K562 (cell line): ENCODE data around the gene PTGR1. TPM values are rescaled to one million over a fixed set of nuclear protein-coding genes. Genes with fewer than 3 reads are reported as not detected.

ENCODE experiments used
- CHD1 ChIP-seq: fragments of 200-600 bp; sonication (generic); IDR thresholded peaks from one replicate; pipeline ENCODE4 v1.6.1; 2012; ENCODE audit warnings: mild to moderate bottlenecking, moderate library complexity, low read length, inconsistent platforms
- CSDE1 ChIP-seq, 2 experiments: fragments of 450-650 bp; IDR thresholded peaks; 2 replicates each; pipeline ENCODE4 v1.6.1; 2016; ENCODE audit warnings: mild to moderate bottlenecking in 1 of 2
- FOXA1 ChIP-seq: fragments of 450-650 bp; IDR thresholded peaks from 2 replicates; pipeline ENCODE4 v1.6.1; 2016; ENCODE audit warnings: mild to moderate bottlenecking, borderline replicate concordance
- GABPB1 ChIP-seq: sonication (generic); formaldehyde crosslinking; IDR thresholded peaks from 2 replicates; pipeline ENCODE4 v1.8.0; 2022; ENCODE audit warnings: mild to moderate bottlenecking, missing genetic modification reagents
- GTF2F1 ChIP-seq: IDR thresholded peaks from 2 replicates; pipeline ENCODE4 v1.6.1; 2011; ENCODE audit warnings: low read depth, low read length, improper control_type of control experiment
- HMGN3 ChIP-seq: IDR thresholded peaks from 2 replicates; pipeline ENCODE4 v1.6.1; 2011; ENCODE audit warnings: borderline replicate concordance, low read depth, mild to moderate bottlenecking, mixed read lengths, low read length; ENCODE audit not compliant: insufficient read length; ENCODE audit errors: extremely low read depth
- MCM5 ChIP-seq: fragments of 450-650 bp; IDR thresholded peaks from 2 replicates; pipeline ENCODE4 v1.6.1; 2016; ENCODE audit warnings: low read depth
- MTA3 ChIP-seq: fragments of 450-650 bp; formaldehyde crosslinking; IDR thresholded peaks from 2 replicates; pipeline ENCODE4 v1.6.1; 2017; ENCODE audit warnings: mild to moderate bottlenecking, borderline replicate concordance
- MTF1 ChIP-seq: fragments of 250-450 bp; sonication (Bioruptor Pico); IDR thresholded peaks from 2 replicates; pipeline ENCODE4 v1.9.0; 2021; ENCODE audit warnings: moderate library complexity, mild to moderate bottlenecking, inconsistent platforms, borderline replicate concordance
- NFIX ChIP-seq: fragments of 250-450 bp; sonication (Bioruptor Pico); IDR thresholded peaks from 2 replicates; pipeline ENCODE4 v1.4.0; 2020; ENCODE audit warnings: low read depth, mild to moderate bottlenecking, moderate library complexity
- PHF21A ChIP-seq: fragments of 450-650 bp; IDR thresholded peaks from 2 replicates; pipeline ENCODE4 v1.6.1; 2017; ENCODE audit warnings: low read depth, borderline replicate concordance
- PRMT5 ChIP-seq: sonication (generic); formaldehyde crosslinking; IDR thresholded peaks from 2 replicates; pipeline ENCODE4 v1.5.0; 2020; ENCODE audit warnings: missing genetic modification reagents
- PURB ChIP-seq: sonication (generic); formaldehyde crosslinking; IDR thresholded peaks from 2 replicates; pipeline ENCODE4 v1.9.0; 2021; ENCODE audit warnings: low read depth, mild to moderate bottlenecking, missing genetic modification reagents
- RFX1 ChIP-seq: fragments of 450-650 bp; IDR thresholded peaks from 2 replicates; pipeline ENCODE4 v1.6.1; 2016; ENCODE audit warnings: mild to moderate bottlenecking, moderate library complexity
- ZBTB7A ChIP-seq: IDR thresholded peaks from 2 replicates; pipeline ENCODE4 v1.6.1; 2011; ENCODE audit warnings: low read depth, mild to moderate bottlenecking, low read length, moderate library complexity, borderline replicate concordance; ENCODE audit not compliant: control insufficient read depth
- ZNF695 ChIP-seq: fragments of 450-650 bp; formaldehyde crosslinking; IDR thresholded peaks from 2 replicates; pipeline ENCODE4 v1.4.0; 2020; ENCODE audit warnings: mild to moderate bottlenecking, moderate library complexity
- ZSCAN32 ChIP-seq: fragments of 450-650 bp; formaldehyde crosslinking; IDR thresholded peaks from 2 replicates; pipeline ENCODE4 v1.4.0; 2020; ENCODE audit warnings: mild to moderate bottlenecking, moderate library complexity
- polyA plus RNA-seq, 8 experiments: library from polyadenylated mRNA; depleted of rRNA in 4 of 8; stranded (reverse) in 5 of 8; unstranded in 3 of 8; fragments of >200 nt; fragmentation: Nextera tagmentation in 2 of 8; fragmentation: Illumina TruSeq in 1 of 8; extraction: Ambion mirVana in 2 of 8; extraction: Trizol in 1 of 8; gene quantifications; 2 replicates each; pipeline versions ENCODE4 v1.2.1 to v1.2.3, GENCODE V29; 2011 to 2014; ENCODE audit warnings: inconsistent platforms in 1 of 8, missing spikeins in 1 of 8
- total RNA-seq, 7 experiments: library from RNA; depleted of rRNA in 6 of 7; stranded (reverse); fragments of >200 nt in 6 of 7; fragmentation: Illumina TruSeq in 2 of 7; extraction: Trizol in 2 of 7; gene quantifications; 2 replicates each; pipeline versions ENCODE4 v1.2.1 to v1.2.3, GENCODE V29; 2011 to 2021; ENCODE audit warnings: low replicate concordance in 1 of 7
- TF ChIP-seq, protein P1 (sequence below), 2 experiments: fragments of 450-650 bp in 1 of 2; sonication (generic) in 1 of 2; formaldehyde crosslinking in 1 of 2; IDR thresholded peaks; 2 replicates each; pipeline versions ENCODE4 v1.7.1 to v1.9.0; 2016 to 2022; ENCODE audit warnings: inconsistent platforms in 1 of 2, mild to moderate bottlenecking in 1 of 2, missing genetic modification reagents in 1 of 2
- TF ChIP-seq, protein P2 (sequence below): fragments of 250-450 bp; sonication (Bioruptor Pico); IDR thresholded peaks from 2 replicates; pipeline ENCODE4 v1.4.0; 2020

The PTGR1 gene
- total and polyA plus RNA-seq, 9 of the 15 experiments (the other 6 are each of a cell fraction or from before 2014, with no cell fraction given): 0.22 TPM; not detected in 8

DNA sequence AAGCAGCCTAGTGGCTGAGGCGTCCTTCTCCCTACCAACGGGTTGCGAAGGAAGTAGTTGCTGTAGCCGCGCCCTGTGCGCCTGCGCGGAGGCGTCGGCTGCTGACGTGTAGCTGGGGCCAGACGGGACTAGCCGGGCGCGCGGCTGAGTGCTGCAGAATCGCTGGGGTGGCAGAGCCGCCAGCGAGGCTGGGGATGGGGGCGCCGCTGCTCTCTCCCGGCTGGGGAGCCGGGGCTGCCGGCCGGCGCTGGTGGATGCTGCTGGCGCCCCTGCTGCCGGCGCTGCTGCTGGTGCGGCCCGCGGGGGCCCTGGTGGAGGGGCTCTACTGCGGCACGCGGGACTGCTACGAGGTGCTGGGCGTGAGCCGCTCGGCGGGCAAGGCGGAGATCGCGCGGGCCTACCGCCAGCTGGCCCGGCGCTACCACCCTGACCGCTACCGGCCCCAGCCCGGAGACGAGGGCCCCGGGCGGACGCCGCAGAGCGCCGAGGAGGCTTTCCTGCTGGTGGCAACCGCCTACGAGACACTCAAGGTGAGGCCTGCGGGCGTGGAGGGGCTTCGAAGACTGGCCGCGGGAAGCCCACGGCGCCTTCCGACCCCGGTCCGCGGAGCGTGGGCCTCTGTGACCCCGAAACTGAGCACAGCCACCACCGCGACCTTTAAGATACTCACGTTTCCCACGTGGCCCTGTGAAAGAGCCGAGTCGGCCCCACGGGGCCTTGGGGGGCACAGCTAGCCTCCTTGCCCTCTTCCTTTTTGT, 31.9 kb upstream of the PTGR1 start, which contains the start of gene DNAJC25 (continued):
- TF ChIP-seq, protein P1, sequence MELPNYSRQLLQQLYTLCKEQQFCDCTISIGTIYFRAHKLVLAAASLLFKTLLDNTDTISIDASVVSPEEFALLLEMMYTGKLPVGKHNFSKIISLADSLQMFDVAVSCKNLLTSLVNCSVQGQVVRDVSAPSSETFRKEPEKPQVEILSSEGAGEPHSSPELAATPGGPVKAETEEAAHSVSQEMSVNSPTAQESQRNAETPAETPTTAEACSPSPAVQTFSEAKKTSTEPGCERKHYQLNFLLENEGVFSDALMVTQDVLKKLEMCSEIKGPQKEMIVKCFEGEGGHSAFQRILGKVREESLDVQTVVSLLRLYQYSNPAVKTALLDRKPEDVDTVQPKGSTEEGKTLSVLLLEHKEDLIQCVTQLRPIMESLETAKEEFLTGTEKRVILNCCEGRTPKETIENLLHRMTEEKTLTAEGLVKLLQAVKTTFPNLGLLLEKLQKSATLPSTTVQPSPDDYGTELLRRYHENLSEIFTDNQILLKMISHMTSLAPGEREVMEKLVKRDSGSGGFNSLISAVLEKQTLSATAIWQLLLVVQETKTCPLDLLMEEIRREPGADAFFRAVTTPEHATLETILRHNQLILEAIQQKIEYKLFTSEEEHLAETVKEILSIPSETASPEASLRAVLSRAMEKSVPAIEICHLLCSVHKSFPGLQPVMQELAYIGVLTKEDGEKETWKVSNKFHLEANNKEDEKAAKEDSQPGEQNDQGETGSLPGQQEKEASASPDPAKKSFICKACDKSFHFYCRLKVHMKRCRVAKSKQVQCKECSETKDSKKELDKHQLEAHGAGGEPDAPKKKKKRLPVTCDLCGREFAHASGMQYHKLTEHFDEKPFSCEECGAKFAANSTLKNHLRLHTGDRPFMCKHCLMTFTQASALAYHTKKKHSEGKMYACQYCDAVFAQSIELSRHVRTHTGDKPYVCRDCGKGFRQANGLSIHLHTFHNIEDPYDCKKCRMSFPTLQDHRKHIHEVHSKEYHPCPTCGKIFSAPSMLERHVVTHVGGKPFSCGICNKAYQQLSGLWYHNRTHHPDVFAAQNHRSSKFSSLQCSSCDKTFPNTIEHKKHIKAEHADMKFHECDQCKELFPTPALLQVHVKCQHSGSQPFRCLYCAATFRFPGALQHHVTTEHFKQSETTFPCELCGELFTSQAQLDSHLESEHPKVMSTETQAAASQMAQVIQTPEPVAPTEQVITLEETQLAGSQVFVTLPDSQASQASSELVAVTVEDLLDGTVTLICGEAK (IDR thresholded peaks at IDR 0.05): no peak
- TF ChIP-seq, protein P1 (CRISPR knock-in tag; IDR thresholded peaks at IDR 0.05): no peak
- TF ChIP-seq MCM5 (no peak), HMGN3 (peak; percentile 91), ZSCAN32 (CRISPR knock-in tag) (no peak), PHF21A (no peak), CHD1 (peak; percentile 75), PURB (no peak), MTF1 (CRISPR knock-in tag) (no peak), FOXA1 (no peak), RFX1 (peak; percentile 92), ZBTB7A (0 out of 2 replicates have a peak, but pooled peaks have one; percentile 16), PRMT5 (no peak), CSDE1 (IDR thresholded peaks at IDR 0.05) (peak in 1 of 2 experiments; percentile 82; a peak in 1 of 4 replicates), ZNF695 (CRISPR knock-in tag) (no peak), MTA3 (peak; percentile 76; the same call in 1 of the 2 replicates), GABPB1 (CRISPR knock-in tag) (peak; percentile 8; the same call in 1 of the 2 replicates), NFIX (CRISPR knock-in tag) (no peak), GTF2F1 (no peak)
- TF ChIP-seq, protein P2, sequence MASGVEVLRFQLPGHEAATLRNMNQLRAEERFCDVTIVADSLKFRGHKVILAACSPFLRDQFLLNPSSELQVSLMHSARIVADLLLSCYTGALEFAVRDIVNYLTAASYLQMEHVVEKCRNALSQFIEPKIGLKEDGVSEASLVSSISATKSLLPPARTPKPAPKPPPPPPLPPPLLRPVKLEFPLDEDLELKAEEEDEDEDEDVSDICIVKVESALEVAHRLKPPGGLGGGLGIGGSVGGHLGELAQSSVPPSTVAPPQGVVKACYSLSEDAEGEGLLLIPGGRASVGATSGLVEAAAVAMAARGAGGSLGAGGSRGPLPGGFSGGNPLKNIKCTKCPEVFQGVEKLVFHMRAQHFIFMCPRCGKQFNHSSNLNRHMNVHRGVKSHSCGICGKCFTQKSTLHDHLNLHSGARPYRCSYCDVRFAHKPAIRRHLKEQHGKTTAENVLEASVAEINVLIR: peak; percentile 85
